H9 (cell line): Measurements from ENCODE around the gene CCSER2. TPM values are rescaled to one million over a fixed set of nuclear protein-coding genes. Genes with fewer than 3 reads are reported as not detected.

Source experiments
- DNase-seq: peaks from one replicate; pipeline ENCODE4 v3.0.0-alpha.2; 2017
- H2AFZ ChIP-seq: one replicate; pipeline ENCODE4 v1.6.1; 2013; ENCODE audit warnings: mild to moderate bottlenecking, low read length, control low read depth, moderate library complexity
- H2AK5ac ChIP-seq: 2 replicates; pipeline ENCODE4 v1.6.1; 2013; ENCODE audit warnings: low read length, control low read depth, mixed read lengths; ENCODE audit not compliant: insufficient read length
- H2BK120ac ChIP-seq: one replicate; pipeline ENCODE4 v1.6.1; 2013; ENCODE audit warnings: low read depth, mild to moderate bottlenecking, low read length, control low read depth, inconsistent platforms; ENCODE audit not compliant: poor library complexity, severe bottlenecking
- H2BK12ac ChIP-seq: 2 replicates; pipeline ENCODE4 v1.6.1; 2013; ENCODE audit warnings: low read length, control low read depth, mixed read lengths, low read depth; ENCODE audit not compliant: insufficient read length
- H2BK15ac ChIP-seq: 2 replicates; pipeline ENCODE4 v1.6.1; 2013; ENCODE audit warnings: low read depth, low read length, control low read depth
- H2BK20ac ChIP-seq: one replicate; pipeline ENCODE4 v1.6.1; 2013; ENCODE audit warnings: low read depth, mild to moderate bottlenecking, low read length, control low read depth, inconsistent platforms; ENCODE audit not compliant: poor library complexity, severe bottlenecking
- H2BK5ac ChIP-seq: 2 replicates; pipeline ENCODE4 v1.6.1; 2013; ENCODE audit warnings: low read length, control low read depth, mixed read lengths; ENCODE audit not compliant: insufficient read length
- H3K14ac ChIP-seq: 2 replicates; pipeline ENCODE4 v1.6.1; 2013; ENCODE audit warnings: low read length, control low read depth; ENCODE audit not compliant: insufficient read depth
- H3K18ac ChIP-seq: 2 replicates; pipeline ENCODE4 v1.6.1; 2013; ENCODE audit warnings: low read depth, mild to moderate bottlenecking, mixed read lengths, low read length, control low read depth; ENCODE audit not compliant: insufficient read length
- H3K23ac ChIP-seq: 2 replicates; pipeline ENCODE4 v1.6.1; 2013; ENCODE audit warnings: low read length, control low read depth, mixed read lengths, low read depth; ENCODE audit not compliant: insufficient read length
- H3K23me2 ChIP-seq: 2 replicates; pipeline ENCODE4 v1.6.1; 2013; ENCODE audit warnings: low read depth, mild to moderate bottlenecking, mixed read lengths, low read length, control low read depth; ENCODE audit not compliant: insufficient read length, poor library complexity, severe bottlenecking
- H3K27ac ChIP-seq: 2 replicates; pipeline ENCODE4 v1.5.1; 2013; ENCODE audit warnings: low read length, control low read depth, mixed read lengths, low read depth; ENCODE audit not compliant: insufficient read length
- H3K27me3 ChIP-seq: 2 replicates; pipeline ENCODE4 v1.6.1; 2013; ENCODE audit warnings: low read length, control low read depth, inconsistent platforms; ENCODE audit not compliant: insufficient read depth
- H3K4ac ChIP-seq: 2 replicates; pipeline ENCODE4 v1.6.1; 2013; ENCODE audit warnings: low read depth, mild to moderate bottlenecking, control low read depth, inconsistent platforms, low read length, moderate library complexity
- H3K4me1 ChIP-seq: 2 replicates; pipeline ENCODE4 v1.6.1; 2013; ENCODE audit warnings: low read length, control low read depth, inconsistent platforms; ENCODE audit not compliant: insufficient read depth
- H3K4me2 ChIP-seq: 2 replicates; pipeline ENCODE4 v1.6.1; 2013; ENCODE audit warnings: low read length, control low read depth, mixed read lengths; ENCODE audit not compliant: insufficient read length, insufficient read depth
- H3K56ac ChIP-seq: 2 replicates; pipeline ENCODE4 v1.6.1; 2013; ENCODE audit warnings: low read depth, mild to moderate bottlenecking, mixed read lengths, low read length, control low read depth; ENCODE audit not compliant: insufficient read length
- H3K79me1 ChIP-seq: 2 replicates; pipeline ENCODE4 v1.6.1; 2013; ENCODE audit warnings: low read depth, mild to moderate bottlenecking, moderate library complexity, low read length, control low read depth, inconsistent platforms; ENCODE audit not compliant: insufficient read depth, poor library complexity, severe bottlenecking
- H3K79me2 ChIP-seq: 2 replicates; pipeline ENCODE4 v1.6.1; 2013; ENCODE audit warnings: low read length, control low read depth, inconsistent platforms; ENCODE audit not compliant: insufficient read depth
- H3K9ac ChIP-seq: 2 replicates; pipeline ENCODE4 v1.6.1; 2013; ENCODE audit warnings: low read length, control low read depth, mixed read lengths; ENCODE audit not compliant: insufficient read length; ENCODE audit errors: extremely low read depth
- H3K9me3 ChIP-seq: one replicate; pipeline ENCODE4 v1.6.1; 2013; ENCODE audit warnings: low read depth, low read length, inconsistent platforms; ENCODE audit not compliant: control insufficient read depth
- H3T11ph ChIP-seq: one replicate; pipeline ENCODE4 v1.6.1; 2013; ENCODE audit warnings: mild to moderate bottlenecking, low read length, control low read depth, inconsistent platforms
- H4K20me1 ChIP-seq: one replicate; pipeline ENCODE4 v1.6.1; 2013; ENCODE audit not compliant: control insufficient read depth, insufficient read length, insufficient read depth
- H4K5ac ChIP-seq: 2 replicates; pipeline ENCODE4 v1.6.1; 2013; ENCODE audit warnings: low read depth, mild to moderate bottlenecking, mixed read lengths, low read length, control low read depth; ENCODE audit not compliant: insufficient read length
- H4K8ac ChIP-seq: replicated peaks from 2 replicates; pipeline ENCODE4 v1.6.1; 2013; ENCODE audit warnings: low read length, control low read depth, mixed read lengths, low read depth; ENCODE audit not compliant: insufficient read length
- H4K91ac ChIP-seq: 2 replicates; pipeline ENCODE4 v1.6.1; 2013; ENCODE audit warnings: low read depth, mild to moderate bottlenecking, moderate library complexity, mixed read lengths, low read length, control low read depth; ENCODE audit not compliant: insufficient read length
- H3K27ac Mint-ChIP-seq, 3 experiments: 2 replicates in 2 of 3; 3 replicates in 1 of 3; pipeline ENCODE4 v1.8.0; 2020 to 2021; ENCODE audit warnings: mixed read lengths in 3 of 3, mild to moderate bottlenecking in 1 of 3, moderate library complexity in 1 of 3
- H3K27me3 Mint-ChIP-seq: 2 replicates; pipeline ENCODE4 v1.8.0; 2021; ENCODE audit warnings: low read depth, mild to moderate bottlenecking, moderate library complexity, mixed read lengths
- H3K36me3 Mint-ChIP-seq, 3 experiments: 2 replicates in 2 of 3; 3 replicates in 1 of 3; pipeline ENCODE4 v1.8.0; 2020 to 2021; ENCODE audit warnings: low read depth in 3 of 3, mixed read lengths in 3 of 3; ENCODE audit not compliant: insufficient read depth in 1 of 3
- H3K4me1 Mint-ChIP-seq, 2 experiments: 2 replicates each; pipeline ENCODE4 v1.8.0; 2020; ENCODE audit warnings: mixed read lengths in 2 of 2
- H3K4me3 Mint-ChIP-seq, 2 experiments: 2 replicates in 1 of 2; 3 replicates in 1 of 2; pipeline ENCODE4 v1.8.0; 2020 to 2021; ENCODE audit warnings: mild to moderate bottlenecking in 2 of 2, mixed read lengths in 2 of 2, moderate library complexity in 1 of 2
- H3K9me3 Mint-ChIP-seq, 2 experiments: 2 replicates in 1 of 2; 3 replicates in 1 of 2; pipeline ENCODE4 v1.8.0; 2020; ENCODE audit warnings: mild to moderate bottlenecking in 2 of 2, mixed read lengths in 2 of 2, moderate library complexity in 1 of 2
- CTCF ChIP-seq: fragments of 200-600 bp; sonication (generic); conservative IDR thresholded peaks from 3 replicates; pipeline ENCODE4 v1.8.0; 2021; ENCODE audit warnings: antibody characterized with exemption, mild to moderate bottlenecking
- WGBS: extraction: QIAGEN DNeasy Blood & Tissue Kit; methylation state at CpG from one replicate; pipeline ENCODE4 v1.1.7; 2013; ENCODE audit warnings: missing lambda C conversion rate, low lambda C conversion rate, mixed read lengths; ENCODE audit not compliant: insufficient read length; ENCODE audit errors: extremely low coverage; 5-methylcytosine and 5-hydroxymethylcytosine counted together
- total RNA-seq: library from RNA; stranded (reverse); gene quantifications from 2 replicates; pipeline ENCODE4 v1.2.1, GENCODE V29; 2021

CCSER2 gene
- total RNA-seq, 1 experiment from 2014 or later = 22.2 TPM

GRCh38 chr10:84358743-84359142 lies 30.4 kb downstream of the CCSER2 start:
- Histone ChIP-seq H3K23ac (no peak overlapping the region), H2AFZ (no peak overlapping the region), H2BK20ac (no peak overlapping the region), H3K18ac (no peak overlapping the region), H4K8ac (no peak overlapping the region), H3K23me2 (no peaks in the 10 kb centered on the region), H2BK5ac (no peak overlapping the region), H3K79me1 (no peaks in the 10 kb centered on the region), H4K91ac (no peak overlapping the region), H4K20me1 (no peaks in the 10 kb centered on the region), H3K4me2 (no peak overlapping the region), H3K9me3 (no peaks in the 10 kb centered on the region), H3K27ac (no peak overlapping the region), H3K4me1 (peaks cover 2% of the 10 kb centered on the region; the same call in 1 of the 2 replicates), H3K4ac (no peak overlapping the region), H2AK5ac (no peak overlapping the region), H3T11ph (no peak overlapping the region), H3K14ac (no peak overlapping the region), H3K27me3 (no peaks in the 10 kb centered on the region), H2BK120ac (no peak overlapping the region), H3K79me2 (peaks cover 11% of the 10 kb centered on the region; the same call in 1 of the 2 replicates), H4K5ac (no peak overlapping the region), H3K56ac (no peak overlapping the region), H2BK15ac (no peak overlapping the region), H2BK12ac (no peak overlapping the region), H3K9ac (no peak overlapping the region)
- Mint-ChIP-seq H3K9me3 (no peaks in the 10 kb centered on the region), H3K4me1 (peaks cover 24 to 33% of the 10 kb centered on the region in 2 experiments), H3K4me3 (no peak overlapping the region), H3K27me3 (no peaks in the 10 kb centered on the region), H3K36me3 (peaks cover 0 to 6% (median 0%) of the 10 kb centered on the region in 3 experiments; a peak in 2 of 7 replicates), H3K27ac (no peak overlapping the region)
- no peak for TF ChIP-seq CTCF
- no CpG with 5 or more reads among the region's 1 CpG for WGBS
- DNase-seq = no peak
